Stimulated activated CD8-positive, alpha-beta memory T cell treated with anti-CD3 and anti-CD28 coated beads, Interleukin-7, amount 100 ng/mL, for 48 hours (primary cell): ENCODE results near the gene NINJ2.
A peak's percentile ranks its signal among the peaks of the same experiment; 100 is the strongest.

ENCODE experiments used
- DNase-seq, 2 donors: peaks; one replicate each; pipeline ENCODE4 v3.0.0-alpha.2; 2020; ENCODE audit warnings: low read depth in 1 of 2; ENCODE audit errors: extremely low read depth in 1 of 2

Gene NINJ2

DNA sequence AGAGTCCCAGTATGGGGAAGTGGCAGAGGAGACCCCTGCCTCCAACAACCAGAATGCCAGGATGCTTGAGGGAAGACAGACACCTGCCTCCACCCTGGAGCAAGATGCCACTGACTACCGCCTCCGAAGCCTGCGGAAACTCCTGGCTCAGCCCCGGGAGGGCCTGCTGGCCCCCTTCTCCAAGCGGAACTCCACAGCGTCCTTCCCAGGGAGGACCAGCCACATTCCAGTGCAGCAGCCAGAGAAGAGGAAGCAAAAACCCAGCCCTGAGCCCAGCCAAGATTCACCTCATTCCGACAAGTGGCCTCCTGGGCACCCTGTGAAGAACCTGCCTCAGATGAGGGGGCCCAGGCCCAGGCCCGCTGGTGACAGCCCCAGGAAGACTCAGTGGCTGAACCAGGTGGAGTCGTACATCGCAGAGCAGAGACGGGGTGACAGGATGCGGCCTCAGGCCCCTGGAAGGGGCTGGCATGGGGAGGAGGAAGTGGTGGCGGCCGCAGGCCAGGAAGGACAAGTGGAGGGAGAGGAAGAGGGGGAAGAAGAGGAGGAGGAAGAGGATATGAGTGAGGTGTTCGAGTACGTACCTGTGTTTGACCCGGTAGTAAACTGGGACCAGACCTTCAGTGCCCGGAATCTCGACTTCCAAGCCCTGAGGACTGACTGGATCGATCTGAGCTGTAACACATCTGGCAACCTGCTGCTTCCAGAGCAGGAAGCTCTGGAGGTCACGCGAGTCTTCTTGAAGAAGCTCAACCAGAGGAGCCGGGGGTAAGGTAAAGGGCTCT, 109.8 kb downstream of the NINJ2 start:
- DNase-seq: peak in 1 of 2 donors; percentile 25

DNA sequence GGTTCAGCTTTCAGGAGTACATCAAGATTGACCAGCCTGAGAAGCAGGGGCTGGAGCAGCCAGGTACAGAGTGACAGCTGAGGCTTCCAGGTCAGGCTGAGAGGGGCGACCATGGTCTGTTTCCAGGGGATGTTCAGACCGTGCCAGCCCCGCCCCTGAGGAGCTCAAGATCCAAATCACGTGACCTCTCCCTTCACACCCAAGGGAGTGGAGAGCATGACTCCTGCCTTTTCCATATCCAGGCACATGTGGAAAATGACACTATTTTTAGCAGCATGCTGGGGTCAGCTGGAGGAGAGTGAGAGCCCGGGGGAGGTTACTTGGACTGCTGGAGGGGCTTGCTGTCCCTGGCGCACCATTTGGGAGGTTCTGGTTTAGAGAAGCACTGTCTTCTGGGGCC, 110.8 kb downstream of the NINJ2 start:
- no peak for DNase-seq

DNA sequence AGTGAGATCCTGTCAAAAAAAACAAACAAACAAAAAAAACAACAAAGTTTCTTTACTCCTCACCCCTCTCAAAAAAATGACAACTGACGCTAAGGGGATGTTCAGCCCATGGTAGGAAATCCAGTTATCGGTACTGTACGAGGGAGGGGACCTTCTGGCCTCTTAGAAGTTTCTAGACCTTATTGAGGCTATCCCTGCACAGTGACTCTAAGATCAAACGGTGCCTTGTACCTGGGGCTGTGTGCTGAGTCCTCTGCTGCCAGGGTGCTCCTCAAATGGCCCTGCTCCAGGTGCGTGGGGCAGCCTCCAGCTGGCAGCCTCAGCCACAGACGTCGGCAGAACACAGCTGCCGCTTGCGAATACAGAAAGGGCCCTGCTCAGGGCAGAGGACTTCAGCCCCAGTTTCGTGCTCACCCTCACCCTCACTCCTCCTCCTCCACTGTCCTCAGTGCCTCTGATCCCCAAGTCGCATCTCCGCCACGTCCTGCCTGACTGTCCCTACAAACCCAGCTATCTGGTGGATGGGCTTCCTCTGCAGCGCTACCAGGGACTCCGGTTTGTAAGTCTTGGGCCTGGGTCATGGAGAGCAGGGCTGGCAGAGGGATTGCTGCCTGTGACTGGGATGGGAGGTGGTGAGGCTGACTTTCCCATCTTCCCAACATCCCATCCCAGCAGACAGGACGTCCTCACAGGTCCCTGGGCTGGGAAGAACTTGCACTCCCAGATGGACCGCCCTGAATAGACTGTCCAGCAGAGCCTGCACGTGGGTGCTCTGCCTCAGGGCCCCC, 112.6 kb downstream of the NINJ2 start:
- no peak for DNase-seq

DNA sequence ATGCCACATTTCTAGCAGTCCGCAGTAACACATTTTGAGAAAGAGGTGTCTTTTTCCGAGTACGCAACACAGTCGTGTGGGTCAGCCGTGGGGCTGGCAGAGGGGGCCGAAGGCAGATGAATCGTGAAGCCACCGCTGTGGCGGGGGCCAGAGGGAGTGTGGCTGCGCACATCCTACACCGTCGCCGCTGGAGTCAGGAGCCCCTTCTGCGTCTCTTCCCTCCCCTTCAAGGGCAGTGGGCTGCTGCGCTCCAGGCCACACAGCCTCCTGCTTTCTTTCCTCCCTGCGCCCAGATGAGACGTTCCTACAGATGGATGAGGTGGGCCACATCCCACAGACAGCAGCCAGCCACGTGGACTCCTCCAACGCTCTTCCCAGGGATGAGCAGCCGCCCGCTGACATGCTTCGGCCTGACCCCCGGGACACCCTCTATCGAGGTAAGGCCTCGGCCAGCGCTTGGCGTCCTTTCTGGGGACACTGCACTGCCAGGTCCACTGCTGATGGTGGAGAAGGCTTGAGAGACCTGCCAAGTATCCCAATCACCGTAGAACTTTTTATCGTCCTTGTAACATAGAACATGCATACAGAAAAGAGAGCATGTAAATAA, 113.7 kb downstream of the NINJ2 start:
- DNase-seq: no peak

DNA sequence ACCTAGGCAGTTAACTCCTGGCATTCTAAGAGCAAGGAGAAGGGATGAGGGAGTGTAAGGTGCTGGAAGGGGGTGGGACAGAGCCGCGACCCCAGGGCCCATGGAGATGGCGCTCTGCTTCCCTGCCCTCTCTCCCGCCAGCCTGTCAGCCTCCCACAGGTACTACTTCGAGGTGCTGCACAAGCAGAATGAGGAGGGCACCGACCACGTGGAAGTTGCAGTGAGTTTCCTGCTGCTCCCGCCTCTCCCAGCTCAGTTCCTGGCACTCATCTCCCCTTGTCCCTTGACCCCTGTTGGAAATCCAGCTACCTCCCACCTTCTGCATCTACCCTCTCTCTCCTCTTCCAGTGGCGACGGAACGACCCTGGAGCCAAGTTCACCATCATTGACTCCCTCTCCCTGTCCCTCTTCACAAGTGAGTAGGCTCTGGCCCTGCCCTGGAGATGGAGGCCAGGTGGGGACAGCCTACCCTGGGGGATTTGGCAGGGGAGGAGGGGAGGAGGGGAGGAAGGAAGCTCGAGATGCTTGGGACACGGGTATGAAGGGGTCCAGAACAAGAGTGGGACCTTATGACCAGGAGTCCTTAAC, 115.3 kb downstream of the NINJ2 start:
- no peak for DNase-seq

DNA sequence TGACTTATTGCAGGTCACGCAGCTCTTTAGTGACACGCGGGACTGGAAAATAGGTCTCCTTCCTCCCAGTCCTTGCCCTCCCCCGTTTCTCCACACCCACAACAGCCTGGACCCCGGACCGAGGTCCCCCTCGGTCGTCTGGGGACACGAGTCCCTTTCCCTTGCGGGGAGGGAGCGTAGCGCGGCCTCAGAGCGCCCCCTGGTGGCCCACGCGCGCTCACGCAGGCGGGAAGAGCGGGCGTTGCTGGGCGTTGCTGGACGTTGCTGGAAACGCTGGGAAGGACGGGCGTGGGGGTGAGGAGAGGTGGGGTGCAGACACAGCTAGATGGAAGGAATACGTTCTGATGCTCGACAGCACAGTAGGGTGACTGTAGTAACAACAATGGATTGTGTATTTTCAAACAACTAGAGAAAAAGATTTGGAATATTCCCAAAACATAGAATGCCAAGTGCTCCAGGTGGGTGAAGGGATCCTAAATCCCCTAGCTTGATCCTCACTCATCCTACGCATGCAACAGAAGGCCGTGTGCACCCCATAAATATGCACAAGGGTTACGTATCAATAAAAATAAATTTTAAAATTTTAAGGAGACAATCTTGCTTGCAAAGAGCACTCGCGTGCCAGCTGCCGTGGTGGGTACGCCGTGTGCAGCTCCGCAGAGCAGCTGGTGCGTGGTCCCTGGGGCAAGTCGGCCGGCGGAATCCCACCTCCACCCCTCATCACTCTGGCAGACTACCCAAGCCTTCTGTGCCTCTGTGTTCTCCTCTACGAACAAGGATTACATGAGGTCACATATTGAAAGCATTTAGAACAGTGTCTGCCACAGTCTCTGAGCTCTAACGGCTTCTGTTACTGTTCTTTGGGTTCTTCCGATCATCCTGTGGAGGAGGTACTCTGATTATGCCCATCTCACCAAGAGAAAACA, 116.1 kb downstream of the NINJ2 start:
- peak; percentile 37 to 51 for DNase-seq

DNA sequence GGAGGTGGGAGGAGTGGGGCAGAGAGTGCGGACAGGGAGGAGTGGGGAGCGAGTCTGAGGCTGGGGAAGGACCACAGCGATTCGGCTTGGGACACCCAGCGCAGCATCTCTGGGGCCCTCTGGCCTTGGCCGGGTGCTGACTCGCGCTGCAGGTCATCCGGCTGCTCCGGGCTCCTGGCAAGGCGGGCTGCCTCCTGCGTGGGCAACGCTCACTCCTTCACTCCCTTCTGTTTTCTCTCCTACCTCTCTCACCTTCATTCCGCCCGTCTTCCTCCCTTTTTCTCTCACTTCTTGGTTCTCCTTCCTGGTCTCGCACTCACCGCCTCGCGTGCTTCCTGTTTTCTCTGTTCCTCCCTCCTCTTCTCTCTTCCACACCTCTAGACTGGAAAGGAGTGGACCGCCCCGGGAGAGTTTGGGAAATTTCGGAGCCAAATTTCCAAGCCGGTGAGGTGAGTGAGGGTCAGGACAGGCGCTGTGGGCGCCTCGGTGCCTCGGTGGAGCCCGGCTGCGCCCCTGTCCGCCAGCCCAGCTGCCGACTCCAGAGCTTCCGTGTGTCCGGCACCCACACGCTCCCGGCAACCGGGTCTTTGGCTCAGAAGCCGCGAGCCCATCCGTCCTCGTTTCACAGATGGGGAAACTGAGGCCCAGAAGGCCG, 116.9 kb downstream of the NINJ2 start:
- DNase-seq: no peak

DNA sequence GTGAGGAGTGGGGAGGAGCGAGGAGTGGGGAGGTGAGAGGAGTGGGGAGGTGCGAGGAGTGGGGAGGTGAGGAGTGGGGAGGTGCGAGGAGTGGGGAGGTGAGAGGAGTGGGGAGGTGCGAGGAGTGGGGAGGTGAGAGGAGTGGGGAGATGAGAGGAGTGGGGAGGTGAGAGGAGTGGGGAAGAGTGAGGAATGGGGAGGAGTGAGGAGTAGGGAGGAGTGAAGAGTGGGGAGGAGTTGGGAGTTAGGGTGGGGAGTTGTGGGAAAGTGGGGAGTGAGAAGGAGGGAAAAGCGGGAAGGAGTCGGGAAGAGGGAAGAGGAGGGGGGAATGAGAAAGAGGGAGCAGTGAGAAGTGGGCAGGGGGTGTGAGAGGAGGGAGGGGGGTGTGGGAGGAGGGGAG, 117.4 kb downstream of the NINJ2 start:
- DNase-seq: no peak

DNA sequence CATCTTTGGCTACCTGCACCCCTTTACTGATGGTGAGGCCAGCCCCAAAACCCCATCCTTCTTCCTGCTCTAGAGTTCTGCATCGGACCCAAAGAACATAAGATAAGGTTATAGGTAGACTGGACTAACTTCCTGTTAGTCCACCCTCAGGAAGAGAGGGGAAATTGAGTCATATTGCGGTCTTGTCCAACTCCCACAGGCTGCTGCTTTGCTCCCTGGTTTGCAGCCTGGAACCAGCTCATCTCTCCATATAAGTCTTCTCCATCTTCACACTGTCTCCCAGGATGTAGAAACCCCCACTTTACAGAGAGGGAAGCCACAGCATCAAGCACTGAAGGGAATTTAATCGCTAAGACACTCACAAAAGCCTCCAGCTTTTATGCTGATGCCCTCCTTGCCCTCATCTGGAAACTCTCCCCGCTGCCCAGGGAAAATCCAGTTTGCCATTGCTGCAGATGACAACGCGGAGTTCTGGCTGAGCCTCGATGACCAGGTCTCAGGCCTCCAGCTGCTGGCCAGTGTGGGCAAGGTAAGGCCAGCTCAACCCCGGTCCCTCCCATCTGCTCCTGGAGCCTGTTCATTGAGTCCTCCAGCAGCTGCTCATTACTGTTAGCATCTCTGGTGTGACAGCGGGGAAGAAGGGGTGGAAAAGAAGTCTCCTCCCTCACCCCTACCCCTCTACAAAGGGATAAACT, 118.2 kb downstream of the NINJ2 start:
- DNase-seq: no peak

DNA sequence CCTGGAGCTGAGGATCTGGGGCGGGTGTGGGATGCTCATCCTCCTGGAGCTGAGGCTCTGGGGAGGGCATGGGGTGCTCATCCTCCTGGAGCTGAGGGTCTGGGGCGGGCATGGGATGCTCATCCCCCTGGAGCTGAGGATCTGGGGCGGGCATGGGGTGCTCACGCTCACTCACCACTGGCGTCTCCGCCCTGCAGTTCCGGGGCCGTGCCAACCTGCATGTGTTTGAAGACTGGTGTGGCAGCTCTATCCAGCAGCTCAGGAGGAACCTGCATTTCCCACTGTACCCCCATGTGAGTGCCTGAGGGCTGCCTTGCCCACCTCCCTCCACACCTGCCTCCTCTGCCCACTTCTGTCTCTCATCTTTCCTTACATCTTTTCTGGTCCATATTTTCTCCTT, 119.1 kb downstream of the NINJ2 start:
- no peak for DNase-seq

DNA sequence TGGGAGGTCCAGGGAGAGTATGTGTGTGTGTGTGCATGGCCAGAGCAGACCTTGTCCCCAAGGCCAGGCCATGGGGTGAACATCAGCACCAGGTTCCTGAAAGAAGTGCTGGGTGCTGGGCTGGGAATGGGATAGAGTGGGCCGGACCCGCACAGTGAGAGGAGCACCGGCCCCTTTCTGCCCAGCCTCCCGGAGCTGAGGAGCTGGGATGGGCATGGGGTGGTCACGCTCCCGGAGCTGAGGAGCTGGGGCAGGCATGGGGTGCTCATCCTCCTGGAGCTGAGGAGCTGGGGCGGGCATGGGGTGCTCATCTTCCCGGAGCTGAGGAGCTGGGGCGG, 120.2 kb downstream of the NINJ2 start:
- no peak for DNase-seq

DNA sequence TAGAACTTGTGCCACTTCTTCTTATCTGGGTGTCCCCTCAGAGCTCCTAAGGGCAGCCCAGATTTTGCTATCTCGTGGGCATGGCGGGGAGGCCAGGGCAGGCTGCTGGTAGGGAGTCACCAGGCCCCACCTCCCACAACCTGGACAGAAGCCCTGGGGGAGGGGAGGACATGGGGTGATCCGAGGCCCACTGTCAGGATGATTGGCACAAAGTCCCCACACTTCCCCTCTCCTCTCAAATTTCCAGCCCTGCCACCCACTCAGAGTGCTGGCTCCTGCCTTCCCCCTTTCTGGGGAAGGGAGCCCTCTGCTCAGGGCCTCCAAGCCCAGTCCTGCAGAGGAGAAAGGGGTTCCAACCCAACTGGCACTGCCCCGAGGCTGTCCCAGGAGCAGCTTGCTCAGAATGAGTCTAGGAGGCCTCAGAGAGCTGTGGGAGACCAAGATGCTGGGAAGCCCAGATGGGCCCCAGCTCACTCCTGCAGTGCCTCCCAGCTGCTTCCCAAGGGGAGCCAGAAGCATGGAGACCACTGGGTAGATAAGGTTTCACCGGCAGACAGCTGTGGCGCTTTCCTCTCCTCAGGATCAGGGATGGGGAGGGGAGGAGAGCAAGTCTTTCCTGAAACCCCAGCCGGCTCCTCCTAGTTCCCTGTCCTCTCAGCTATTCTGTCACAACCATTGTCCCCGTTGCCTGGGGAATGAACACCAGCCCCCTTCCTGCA, 120.7 kb downstream of the NINJ2 start:
- no peak for DNase-seq

DNA sequence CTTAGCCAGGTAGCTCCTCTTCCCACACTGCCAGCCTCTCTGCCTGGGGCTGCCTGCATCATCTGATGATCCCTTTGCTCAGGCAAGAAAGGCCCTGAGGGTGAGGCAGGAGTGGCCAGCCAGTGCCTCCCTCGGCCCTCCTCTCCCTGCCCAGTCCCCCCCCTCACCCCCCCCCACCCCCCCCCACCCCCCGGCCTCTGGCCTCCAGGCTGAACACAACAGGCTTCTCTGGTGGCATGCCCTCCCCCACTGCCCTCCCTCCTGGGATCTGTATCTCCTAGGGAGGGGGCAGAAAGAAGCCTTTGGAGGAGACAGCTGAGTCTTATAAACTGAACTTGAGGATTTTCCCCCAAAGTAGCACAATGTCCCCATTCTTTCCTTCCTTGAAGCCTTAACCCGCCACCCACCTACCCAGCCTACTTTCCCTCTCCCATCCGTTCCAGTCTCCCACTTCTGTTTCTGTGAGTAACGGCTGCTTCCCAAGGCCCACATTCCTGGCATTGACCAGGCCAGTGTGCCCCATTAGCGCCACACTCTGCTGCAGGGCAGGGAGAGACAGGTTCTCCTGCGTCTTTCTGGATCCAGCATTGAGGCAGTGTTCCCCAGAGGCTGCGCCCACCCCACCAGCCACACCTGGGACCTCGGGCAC, 121.4 kb downstream of the NINJ2 start:
- no peak for DNase-seq

DNA sequence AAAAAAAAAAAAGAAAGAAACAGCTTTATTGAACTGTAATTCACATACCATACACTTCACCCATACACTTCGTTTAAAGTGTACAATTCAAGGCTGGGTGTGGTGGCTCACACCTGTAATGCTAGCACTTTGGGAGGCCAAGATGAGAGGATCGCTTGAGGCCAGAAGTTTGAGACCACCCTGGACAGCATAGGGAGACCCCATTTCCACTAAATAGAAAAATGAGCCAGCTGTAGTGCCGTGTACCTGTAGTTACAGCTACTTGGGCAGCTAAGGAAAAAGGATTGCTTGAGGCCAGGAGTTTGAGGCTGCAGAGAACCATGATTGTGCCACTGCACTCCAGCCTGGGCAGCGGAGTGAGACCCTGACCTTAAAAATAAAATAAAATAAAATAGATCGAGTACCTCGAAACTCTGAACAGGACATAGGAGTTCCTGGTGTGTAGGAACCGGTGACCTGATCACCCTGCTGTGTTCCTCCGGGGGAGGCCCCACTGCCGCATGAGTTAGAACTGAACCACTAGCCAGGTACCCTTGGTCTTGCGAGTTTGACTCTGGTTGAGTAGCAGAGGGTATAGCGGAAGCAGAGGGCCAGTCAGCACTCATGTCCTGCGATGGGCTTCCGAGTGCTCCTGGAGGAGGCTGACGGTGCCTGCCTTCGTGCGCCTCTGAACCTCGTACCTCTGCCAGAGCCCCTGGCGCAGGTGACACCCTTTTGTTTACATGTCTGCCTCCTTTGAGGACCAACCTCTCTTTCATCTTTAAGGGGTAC, 123.5 kb downstream of the NINJ2 start:
- DNase-seq: no peak

DNA sequence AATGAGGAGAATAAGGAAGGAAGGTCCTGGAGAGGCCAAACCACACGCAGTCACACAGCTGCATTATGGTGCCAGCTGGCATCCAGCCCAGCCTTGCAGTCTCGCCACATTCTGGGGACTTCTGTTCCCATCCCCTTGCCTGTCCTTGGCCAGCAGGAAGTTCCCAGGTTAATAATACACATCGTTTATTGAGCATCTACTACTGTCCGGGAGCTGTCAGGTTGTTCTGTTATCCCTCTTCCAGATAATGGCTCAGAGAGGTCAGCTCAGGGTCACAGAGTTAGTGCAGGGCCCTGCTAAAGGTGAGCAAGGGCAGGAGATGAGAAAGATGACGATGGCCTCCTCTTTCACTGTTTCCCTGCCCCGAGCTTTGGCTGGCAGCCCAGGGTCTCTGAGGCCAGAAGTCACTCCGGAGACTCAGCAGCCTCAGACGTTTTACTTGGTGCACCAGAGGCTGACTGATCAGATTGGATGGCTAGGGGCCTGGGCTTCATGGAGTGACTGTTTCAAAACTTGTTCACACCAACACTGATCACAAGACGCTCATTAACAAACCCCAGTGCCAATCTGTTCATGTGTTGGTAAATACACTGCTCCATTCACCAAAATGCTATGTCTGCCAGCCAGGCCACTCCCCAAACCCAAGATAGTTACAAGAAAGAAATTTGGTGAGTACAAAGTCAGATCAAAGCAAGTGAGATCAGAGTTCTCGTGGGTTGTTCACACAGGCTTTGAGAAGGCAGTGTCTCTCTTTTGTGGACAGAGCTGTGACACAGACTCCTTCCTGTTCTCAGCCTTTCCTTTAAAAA, 124.3 kb downstream of the NINJ2 start:
- DNase-seq: peak in 1 of 2 donors; percentile 9

DNA sequence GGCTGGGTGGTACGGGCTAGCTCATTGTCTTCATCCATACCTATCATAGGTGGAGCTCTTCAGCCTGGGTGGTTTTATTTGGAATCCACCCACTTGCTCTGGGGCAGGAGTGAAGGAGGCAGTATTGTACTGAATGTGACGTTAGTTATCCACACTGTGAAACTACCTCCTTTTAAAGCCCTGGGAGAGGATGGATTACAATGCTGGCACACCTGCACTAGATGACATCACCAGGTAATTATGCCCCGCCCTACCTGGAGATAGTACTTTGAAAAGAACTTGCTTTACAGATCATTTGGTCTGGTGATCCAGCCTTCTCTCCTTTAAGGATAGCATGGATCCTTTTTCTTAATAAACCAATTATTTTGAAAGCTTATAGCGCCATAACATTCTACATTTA, 125.5 kb downstream of the NINJ2 start:
- no peak for DNase-seq

DNA sequence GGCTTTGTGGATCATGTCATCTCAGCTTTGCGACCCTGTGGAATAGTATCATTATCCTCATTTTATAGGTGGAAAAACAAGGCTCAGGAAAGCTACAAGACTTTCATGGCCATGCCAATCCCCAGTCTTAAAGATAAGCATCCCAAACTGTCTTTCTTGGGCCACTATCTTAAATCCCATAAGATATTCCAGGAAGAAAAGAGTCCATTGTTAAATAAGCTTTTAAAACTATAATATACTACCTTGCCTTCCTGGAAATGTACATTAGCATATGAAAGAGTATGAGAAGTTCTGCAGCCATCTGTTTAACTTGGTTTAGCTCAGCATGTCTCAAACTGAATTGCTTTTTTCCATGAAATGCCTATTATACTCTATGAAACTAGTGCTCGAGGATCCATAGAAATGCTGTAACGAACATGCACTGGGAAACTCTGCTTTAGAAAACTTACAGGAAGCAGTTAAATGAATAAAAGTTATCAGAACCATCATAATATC, 126.4 kb downstream of the NINJ2 start:
- DNase-seq: no peak
